Adipocyte (in vitro differentiated cells): ENCODE results near the gene IFIT5.

ENCODE experiments used
- DNase-seq: peaks from one replicate; pipeline ENCODE4 v3.0.0-alpha.2; 2015; ENCODE audit warnings: low read depth
- H3K27me3 ChIP-seq: replicated peaks from 2 replicates; pipeline ENCODE4 v1.7.0; 2013; ENCODE audit warnings: mild to moderate bottlenecking, low read length, moderate library complexity; ENCODE audit not compliant: control insufficient read depth, insufficient read depth
- H3K36me3 ChIP-seq: 2 replicates; pipeline ENCODE4 v1.7.0; 2013; ENCODE audit warnings: low read length, mild to moderate bottlenecking, moderate library complexity; ENCODE audit not compliant: control insufficient read depth, insufficient read depth, severe bottlenecking
- H3K4me1 ChIP-seq: 2 replicates; pipeline ENCODE4 v1.7.0; 2013; ENCODE audit warnings: mild to moderate bottlenecking, low read length, moderate library complexity; ENCODE audit not compliant: control insufficient read depth, insufficient read depth
- H3K4me3 ChIP-seq: 2 replicates; pipeline ENCODE4 v1.7.0; 2013; ENCODE audit warnings: mild to moderate bottlenecking, low read length, moderate library complexity
- H3K9ac ChIP-seq: 2 replicates; pipeline ENCODE4 v1.7.0; 2013; ENCODE audit warnings: mild to moderate bottlenecking, low read length, moderate library complexity
- H3K9me3 ChIP-seq: 2 replicates; pipeline ENCODE4 v1.7.0; 2013; ENCODE audit warnings: mild to moderate bottlenecking, low read length, moderate library complexity; ENCODE audit not compliant: control insufficient read depth

Gene IFIT5

DNA sequence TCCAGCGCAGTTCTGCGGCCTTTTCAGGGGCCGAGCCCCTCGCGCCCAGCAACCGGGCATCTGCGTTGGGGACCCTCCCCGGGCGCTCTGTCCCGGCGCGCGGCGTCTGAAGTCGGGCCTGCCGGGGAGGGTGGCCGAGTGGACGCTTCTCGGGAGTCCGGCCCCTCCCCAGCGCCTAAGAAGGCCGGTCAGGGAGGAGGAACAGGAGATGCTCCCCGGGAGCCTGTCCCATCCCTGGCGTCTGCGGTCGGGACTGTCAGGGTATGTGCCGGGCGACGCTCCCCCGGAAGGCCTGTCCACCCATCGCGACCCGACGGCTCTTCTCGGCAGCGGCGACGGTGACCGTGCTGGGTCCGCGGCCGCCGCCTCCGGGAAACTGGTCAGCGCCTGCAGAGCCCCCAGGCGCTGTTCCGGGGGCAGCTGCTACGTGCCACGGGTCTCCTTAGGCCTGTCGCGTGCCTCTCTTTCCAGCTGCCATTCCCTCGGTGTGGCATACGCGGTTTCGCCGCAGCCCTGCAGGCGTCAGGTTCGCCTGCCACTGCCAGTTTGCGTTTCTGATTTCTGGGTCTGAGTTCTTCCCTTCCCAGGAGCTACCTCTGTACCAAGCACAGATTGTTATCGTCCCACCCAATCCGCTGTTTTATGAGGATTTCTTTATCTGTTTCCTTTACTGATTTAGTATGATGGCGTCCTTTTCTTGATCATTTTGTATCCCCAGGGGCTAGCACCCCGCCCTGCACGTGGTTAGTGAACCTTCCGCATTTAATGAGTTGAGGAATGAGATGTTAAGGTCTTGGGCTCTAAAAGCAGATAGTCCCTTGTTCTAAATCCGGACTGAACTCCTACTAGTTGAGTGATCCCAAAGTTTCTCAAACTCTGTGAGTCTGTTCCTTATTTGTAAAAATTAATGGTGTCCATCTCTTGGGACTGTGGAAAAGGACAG is 782 bp downstream of the IFIT5 start:
- peaks cover 14% of the 10 kb centered on the region for H3K36me3 ChIP-seq
- H3K9ac ChIP-seq, result peak overlapping the region; percentile 93
- H3K9me3 ChIP-seq, result no peaks in the 10 kb centered on the region
- peak; percentile 74 for DNase-seq
- peak overlapping the region; percentile 98 for H3K4me3 ChIP-seq
- H3K27me3 ChIP-seq, result no peaks in the 10 kb centered on the region
- H3K4me1 ChIP-seq, result peaks cover 13% of the 10 kb centered on the region

GRCh38 chr10:89416465-89416864 is 2.1 kb downstream of the IFIT5 start:
- Histone ChIP-seq H3K36me3 (peaks cover 18% of the 10 kb centered on the region), H3K9me3 (no peaks in the 10 kb centered on the region), H3K4me1 (peaks cover 13% of the 10 kb centered on the region), H3K27me3 (no peaks in the 10 kb centered on the region), H3K4me3 (no peak overlapping the region), H3K9ac (no peak overlapping the region)
- DNase-seq, result no peak

DNA sequence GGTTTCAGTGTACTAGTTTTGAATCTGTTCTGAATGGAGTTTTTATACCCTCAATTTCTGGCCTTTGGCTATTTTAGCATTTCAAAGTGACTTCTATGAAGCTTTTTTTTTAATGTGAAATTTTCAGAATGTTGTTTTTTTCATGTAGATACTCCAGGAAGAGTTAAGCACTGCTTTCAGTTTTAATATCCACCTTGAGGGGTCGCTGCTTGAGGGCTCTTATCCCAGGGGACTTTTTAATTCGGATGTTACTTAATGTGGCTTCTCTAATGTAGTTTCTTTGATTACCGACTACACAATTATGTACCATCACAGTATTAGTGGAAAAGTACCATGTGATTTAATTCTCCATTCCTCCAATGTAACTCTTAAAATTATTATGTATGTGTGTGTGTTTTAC is 5.2 kb downstream of the IFIT5 start:
- Histone ChIP-seq H3K9ac (no peak overlapping the region), H3K36me3 (peaks cover 18% of the 10 kb centered on the region), H3K27me3 (no peaks in the 10 kb centered on the region), H3K4me1 (peaks cover 9% of the 10 kb centered on the region), H3K4me3 (no peak overlapping the region), H3K9me3 (no peaks in the 10 kb centered on the region)
- DNase-seq, result peak; percentile 68

GRCh38 chr10:89421018-89421476 is 6.7 kb downstream of the IFIT5 start:
- H3K4me3 ChIP-seq, result no peak overlapping the region
- peaks cover 4% of the 10 kb centered on the region for H3K4me1 ChIP-seq
- no peaks in the 10 kb centered on the region for H3K9me3 ChIP-seq
- DNase-seq, result no peak
- H3K27me3 ChIP-seq, result no peaks in the 10 kb centered on the region
- H3K9ac ChIP-seq, result no peak overlapping the region
- peaks cover 18% of the 10 kb centered on the region for H3K36me3 ChIP-seq

- Histone ChIP-seq H3K9ac (no peak overlapping the region), H3K36me3 (peaks cover 4% of the 10 kb centered on the region), H3K4me1 (peaks cover 24% of the 10 kb centered on the region), H3K4me3 (no peak overlapping the region), H3K9me3 (no peaks in the 10 kb centered on the region), H3K27me3 (no peaks in the 10 kb centered on the region)
- DNase-seq, result no peak
Measured at GRCh38 chr10:89425000-89425399, 10.6 kb downstream of the IFIT5 start.

- H3K4me3 ChIP-seq, result no peak overlapping the region
- H3K9me3 ChIP-seq, result no peaks in the 10 kb centered on the region
- H3K9ac ChIP-seq, result peak overlapping the region; percentile 40
- H3K36me3 ChIP-seq, result no peaks in the 10 kb centered on the region
- H3K27me3 ChIP-seq, result no peaks in the 10 kb centered on the region
- DNase-seq, result peak; percentile 81
- peaks cover 24% of the 10 kb centered on the region for H3K4me1 ChIP-seq
Measured at GRCh38 chr10:89426230-89426868, 12.0 kb downstream of the IFIT5 start.

- Histone ChIP-seq H3K9ac (no peak overlapping the region), H3K4me3 (no peak overlapping the region), H3K27me3 (no peaks in the 10 kb centered on the region), H3K4me1 (peaks cover 27% of the 10 kb centered on the region), H3K9me3 (no peaks in the 10 kb centered on the region), H3K36me3 (no peaks in the 10 kb centered on the region)
- DNase-seq, result peak; percentile 75
Measured at GRCh38 chr10:89427629-89428028, 13.3 kb downstream of the IFIT5 start.

- H3K36me3 ChIP-seq, result no peaks in the 10 kb centered on the region
- H3K9me3 ChIP-seq, result no peaks in the 10 kb centered on the region
- no peak for DNase-seq
Measured at GRCh38 chr10:89428877-89429276, 14.5 kb downstream of the IFIT5 start.

GRCh38 chr10:89431977-89432376 is 17.6 kb downstream of the IFIT5 start:
- Histone ChIP-seq H3K4me3 (no peak overlapping the region), H3K27me3 (no peaks in the 10 kb centered on the region), H3K9ac (no peak overlapping the region), H3K36me3 (no peaks in the 10 kb centered on the region), H3K4me1 (peaks cover 21% of the 10 kb centered on the region), H3K9me3 (no peaks in the 10 kb centered on the region)
- DNase-seq, result peak; percentile 40

More at GRCh38 chr10:89428877-89429276, 14.5 kb downstream of the IFIT5 start:
- no peak overlapping the region for H3K9ac ChIP-seq
- no peak overlapping the region for H3K4me3 ChIP-seq
- H3K4me1 ChIP-seq, result peaks cover 27% of the 10 kb centered on the region
- no peaks in the 10 kb centered on the region for H3K27me3 ChIP-seq

DNA sequence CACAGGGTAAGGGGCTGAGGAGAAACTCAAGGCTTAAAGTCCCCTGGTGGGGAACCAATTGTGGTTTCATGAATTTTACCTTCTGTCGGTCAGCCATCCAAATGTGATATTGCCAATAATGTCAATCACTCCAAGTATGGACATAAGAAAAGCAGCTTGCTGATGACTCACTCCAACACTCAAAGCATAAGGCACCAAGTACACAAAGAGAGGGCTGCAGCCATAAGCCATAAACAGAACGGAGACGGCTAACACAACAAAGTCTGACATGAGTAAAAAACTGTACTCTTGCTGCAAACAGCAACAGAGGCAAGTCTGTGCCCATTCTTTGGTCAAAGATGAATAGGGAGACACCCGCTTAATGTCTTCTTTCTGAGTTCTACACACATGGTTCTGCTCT is 24.2 kb downstream of the IFIT5 start:
- H3K36me3 ChIP-seq, result no peaks in the 10 kb centered on the region

GRCh38 chr10:89440226-89441009 is 26.1 kb downstream of the IFIT5 start:
- H3K36me3 ChIP-seq, result no peaks in the 10 kb centered on the region
- no peak overlapping the region for H3K4me3 ChIP-seq
- no peaks in the 10 kb centered on the region for H3K4me1 ChIP-seq
- no peaks in the 10 kb centered on the region for H3K27me3 ChIP-seq
- DNase-seq, result no peak
- H3K9me3 ChIP-seq, result no peaks in the 10 kb centered on the region
- no peak overlapping the region for H3K9ac ChIP-seq

More for the DNA sequence above, 24.2 kb downstream of the IFIT5 start:
- H3K4me1 ChIP-seq, result no peaks in the 10 kb centered on the region
- DNase-seq, result no peak
- H3K9ac ChIP-seq, result no peak overlapping the region
- H3K4me3 ChIP-seq, result no peak overlapping the region
- H3K9me3 ChIP-seq, result no peaks in the 10 kb centered on the region
- no peaks in the 10 kb centered on the region for H3K27me3 ChIP-seq
